Mammary epithelial cell (primary cell): ENCODE data around the gene ERBB4.

Experiments used
- CTCF ChIP-seq, 2 donors: IDR thresholded peaks in 1 of 2; conservative IDR thresholded peaks in 1 of 2; 2 replicates each; pipeline ENCODE4 v1.5.1; 2011 to 2012; ENCODE audit warnings: inconsistent platforms in 2 of 2, low read length in 2 of 2, mild to moderate bottlenecking in 2 of 2, control low read depth in 1 of 2, low read depth in 1 of 2; ENCODE audit not compliant: insufficient read depth in 1 of 2; ENCODE audit errors: extremely low read depth in 1 of 2
- EZH2 ChIP-seq: IDR thresholded peaks from 2 replicates; pipeline ENCODE4 v1.6.1; 2012; ENCODE audit warnings: low read length, inconsistent platforms, borderline replicate concordance

GRCh38 chr2:211741966-211742365 lies 796.6 kb downstream of the ERBB4 start:
- TF ChIP-seq CTCF (conservative IDR thresholded peaks at IDR 0.05 in 1 of 2, IDR thresholded peaks at IDR 0.05 in 1 of 2; ENCODE audit: extremely low read depth in 1 of 2, insufficient read depth in 1 of 2, low read depth in 1 of 2, low read length in 2 of 2) (no peak), EZH2 (no peak)
